Astrocyte (in vitro differentiated cells and primary cell): Measurements from ENCODE around the gene TNIP1. TPM values are rescaled to one million over a fixed set of nuclear protein-coding genes. Genes with fewer than 3 reads are reported as not detected.
A peak's percentile ranks its signal among the peaks of the same experiment; 100 is the strongest.

Experiments used
- DNase-seq: peaks from one replicate; pipeline ENCODE4 v3.0.0-alpha.2; 2010; ENCODE audit warnings: low read depth
- FAIRE-seq: peaks from 2 replicates; lab custom pipeline; 2011; peaks lifted over from hg19 to GRCh38; lab: Jason Lieb, UNC
- H2AFZ ChIP-seq: 2 replicates; pipeline ENCODE4 v1.6.0; 2012; ENCODE audit warnings: low read depth, low read length, inconsistent platforms
- H3K27ac ChIP-seq: 2 replicates; pipeline ENCODE4 v1.5.1; 2011; ENCODE audit warnings: low read depth, low read length, inconsistent platforms
- H3K27me3 ChIP-seq: 2 replicates; pipeline ENCODE4 v1.6.0; 2011; ENCODE audit warnings: low read length, inconsistent platforms; ENCODE audit not compliant: insufficient read depth
- H3K36me3 ChIP-seq: 2 replicates; pipeline ENCODE4 v1.5.1; 2011; ENCODE audit warnings: low read length, inconsistent platforms; ENCODE audit not compliant: insufficient read depth
- H3K4me1 ChIP-seq: 2 replicates; pipeline ENCODE4 v1.5.1; 2011; ENCODE audit warnings: low read length, inconsistent platforms; ENCODE audit not compliant: insufficient read depth
- H3K4me2 ChIP-seq: 2 replicates; pipeline ENCODE4 v1.6.0; 2012; ENCODE audit warnings: low read length, inconsistent platforms
- H3K4me3 ChIP-seq: 2 replicates; pipeline ENCODE4 v1.5.1; 2011; ENCODE audit warnings: low read depth, mild to moderate bottlenecking, low read length, inconsistent platforms; ENCODE audit not compliant: insufficient read depth
- H3K79me2 ChIP-seq: 2 replicates; pipeline ENCODE4 v1.6.0; 2012; ENCODE audit warnings: mild to moderate bottlenecking, low read length, inconsistent platforms; ENCODE audit not compliant: insufficient read depth
- H3K9ac ChIP-seq: 2 replicates; pipeline ENCODE4 v1.6.0; 2012; ENCODE audit warnings: mild to moderate bottlenecking, low read length, inconsistent platforms
- H3K9me3 ChIP-seq: 2 replicates; pipeline ENCODE4 v1.5.1; 2012; ENCODE audit warnings: low read depth, mild to moderate bottlenecking, low read length, inconsistent platforms; ENCODE audit not compliant: insufficient read depth
- H4K20me1 ChIP-seq: 2 replicates; pipeline ENCODE4 v1.6.0; 2012; ENCODE audit warnings: low read length, inconsistent platforms; ENCODE audit not compliant: insufficient read depth
- H3K27ac Mint-ChIP-seq: one replicate; pipeline ENCODE4 v1.8.0; 2021; ENCODE audit warnings: mild to moderate bottlenecking, mixed read lengths; ENCODE audit not compliant: unreplicated experiment
- H3K27me3 Mint-ChIP-seq: one replicate; pipeline ENCODE4 v1.8.0; 2021; ENCODE audit warnings: low read depth, mixed read lengths; ENCODE audit not compliant: unreplicated experiment
- H3K36me3 Mint-ChIP-seq: one replicate; pipeline ENCODE4 v1.8.0; 2021; ENCODE audit warnings: low read depth, mixed read lengths; ENCODE audit not compliant: unreplicated experiment
- H3K4me1 Mint-ChIP-seq: one replicate; pipeline ENCODE4 v1.8.0; 2021; ENCODE audit warnings: low read depth, mixed read lengths; ENCODE audit not compliant: unreplicated experiment
- H3K4me3 Mint-ChIP-seq: one replicate; pipeline ENCODE4 v1.8.0; 2021; ENCODE audit warnings: mild to moderate bottlenecking, moderate library complexity, mixed read lengths; ENCODE audit not compliant: unreplicated experiment
- H3K9me3 Mint-ChIP-seq: one replicate; pipeline ENCODE4 v1.8.0; 2021; ENCODE audit warnings: mild to moderate bottlenecking, mixed read lengths; ENCODE audit not compliant: unreplicated experiment
- EZH2 ChIP-seq: IDR thresholded peaks from 2 replicates; pipeline ENCODE4 v1.6.1; 2012; ENCODE audit warnings: mild to moderate bottlenecking, low read length, inconsistent platforms; ENCODE audit not compliant: insufficient read depth
- total RNA-seq: library from RNA; stranded (reverse); gene quantifications from 2 replicates; pipeline ENCODE4 v1.2.1, GENCODE V29; 2021
- TF ChIP-seq, protein P1 (sequence below): IDR thresholded peaks from 2 replicates; pipeline ENCODE4 v1.5.1; 2011; ENCODE audit warnings: low read depth, mild to moderate bottlenecking, inconsistent platforms, low read length, moderate library complexity; ENCODE audit not compliant: insufficient read depth

Gene TNIP1
- total RNA-seq, 1 donor from 2014 or later: 119 TPM

- Mint-ChIP-seq H3K4me1 (peaks cover 36% of the 10 kb centered on the region), H3K4me3 (no peak overlapping the region), H3K36me3 (peaks cover 7% of the 10 kb centered on the region), H3K27me3 (no peaks in the 10 kb centered on the region), H3K9me3 (no peaks in the 10 kb centered on the region), H3K27ac (peak overlapping the region; percentile 95)
- Histone ChIP-seq H3K4me2 (peak overlapping the region; percentile 69), H3K36me3 (no peaks in the 10 kb centered on the region), H3K27me3 (no peaks in the 10 kb centered on the region), H3K9me3 (no peaks in the 10 kb centered on the region), H3K4me1 (peaks cover 35% of the 10 kb centered on the region), H4K20me1 (no peaks in the 10 kb centered on the region), H2AFZ (no peak overlapping the region), H3K4me3 (no peak overlapping the region), H3K9ac (peak overlapping the region; percentile 55), H3K79me2 (no peaks in the 10 kb centered on the region), H3K27ac (peak overlapping the region; percentile 83)
- FAIRE-seq (no peak), DNase-seq (no peak)
- no peak for TF ChIP-seq EZH2
- TF ChIP-seq, protein P1, sequence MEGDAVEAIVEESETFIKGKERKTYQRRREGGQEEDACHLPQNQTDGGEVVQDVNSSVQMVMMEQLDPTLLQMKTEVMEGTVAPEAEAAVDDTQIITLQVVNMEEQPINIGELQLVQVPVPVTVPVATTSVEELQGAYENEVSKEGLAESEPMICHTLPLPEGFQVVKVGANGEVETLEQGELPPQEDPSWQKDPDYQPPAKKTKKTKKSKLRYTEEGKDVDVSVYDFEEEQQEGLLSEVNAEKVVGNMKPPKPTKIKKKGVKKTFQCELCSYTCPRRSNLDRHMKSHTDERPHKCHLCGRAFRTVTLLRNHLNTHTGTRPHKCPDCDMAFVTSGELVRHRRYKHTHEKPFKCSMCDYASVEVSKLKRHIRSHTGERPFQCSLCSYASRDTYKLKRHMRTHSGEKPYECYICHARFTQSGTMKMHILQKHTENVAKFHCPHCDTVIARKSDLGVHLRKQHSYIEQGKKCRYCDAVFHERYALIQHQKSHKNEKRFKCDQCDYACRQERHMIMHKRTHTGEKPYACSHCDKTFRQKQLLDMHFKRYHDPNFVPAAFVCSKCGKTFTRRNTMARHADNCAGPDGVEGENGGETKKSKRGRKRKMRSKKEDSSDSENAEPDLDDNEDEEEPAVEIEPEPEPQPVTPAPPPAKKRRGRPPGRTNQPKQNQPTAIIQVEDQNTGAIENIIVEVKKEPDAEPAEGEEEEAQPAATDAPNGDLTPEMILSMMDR: no peak
Observed at GRCh38 chr5:151094030-151094851, 13.4 kb upstream of the TNIP1 start.

DNA sequence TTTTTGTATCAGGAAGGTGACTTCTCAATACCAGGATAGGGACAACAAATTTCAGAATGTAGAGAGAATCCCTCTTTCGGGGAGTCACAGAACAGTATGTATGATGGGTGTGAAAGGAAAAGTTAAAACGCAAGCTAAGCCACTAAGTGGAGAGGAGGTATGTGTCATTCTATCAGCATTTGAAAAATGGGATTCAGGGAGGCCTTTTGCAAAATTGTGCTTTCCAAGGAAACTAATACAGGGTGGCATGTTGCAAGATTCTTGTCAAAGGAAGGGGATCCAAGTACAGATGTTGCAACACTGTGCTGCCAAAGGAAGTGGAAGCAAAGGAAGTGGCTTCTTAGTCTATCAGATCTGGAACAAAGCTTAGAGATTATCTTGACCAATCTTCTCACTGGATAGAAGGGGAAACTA, 12.6 kb upstream of the TNIP1 start:
- Mint-ChIP-seq H3K9me3 (no peaks in the 10 kb centered on the region), H3K4me3 (no peak overlapping the region), H3K4me1 (peaks cover 36% of the 10 kb centered on the region), H3K27ac (peak overlapping the region; percentile 95), H3K36me3 (peaks cover 2% of the 10 kb centered on the region), H3K27me3 (peaks cover 3% of the 10 kb centered on the region)
- Histone ChIP-seq H3K36me3 (no peaks in the 10 kb centered on the region), H3K4me1 (peaks cover 35% of the 10 kb centered on the region), H3K27ac (peak overlapping the region; percentile 83), H3K4me2 (peak overlapping the region; percentile 69), H3K4me3 (no peak overlapping the region), H3K27me3 (no peaks in the 10 kb centered on the region), H4K20me1 (no peaks in the 10 kb centered on the region), H3K9me3 (no peaks in the 10 kb centered on the region), H3K79me2 (no peaks in the 10 kb centered on the region), H2AFZ (no peak overlapping the region), H3K9ac (peak overlapping the region; percentile 55)
- FAIRE-seq (peak; percentile 5), DNase-seq (peak; percentile 90)
- TF ChIP-seq EZH2: no peak
- TF ChIP-seq, protein P1: peak; percentile 24

DNA sequence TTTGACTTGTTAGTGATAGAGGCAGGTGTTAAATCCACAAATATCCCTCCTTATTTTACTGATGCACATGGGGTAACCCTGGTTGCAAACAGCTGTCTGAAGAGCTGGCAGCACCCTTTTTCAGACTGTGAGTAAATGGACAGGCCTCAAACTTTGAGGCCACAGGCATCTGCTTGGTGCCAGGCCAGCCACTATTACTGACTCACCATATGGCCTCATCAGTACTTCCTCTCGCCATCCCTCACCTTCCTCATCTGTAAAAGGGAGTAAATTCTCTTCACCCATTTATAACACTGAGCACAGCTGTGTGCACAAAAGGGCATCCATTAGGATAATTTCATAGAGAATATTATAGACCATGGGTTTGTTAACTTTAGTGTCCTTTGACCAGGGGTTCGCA, 11.9 kb upstream of the TNIP1 start:
- Histone ChIP-seq H3K4me3 (peak overlapping the region; percentile 8), H4K20me1 (no peaks in the 10 kb centered on the region), H3K4me2 (peak overlapping the region; percentile 69), H3K27me3 (no peaks in the 10 kb centered on the region), H2AFZ (no peak overlapping the region), H3K9me3 (no peaks in the 10 kb centered on the region), H3K79me2 (no peaks in the 10 kb centered on the region), H3K4me1 (peaks cover 35% of the 10 kb centered on the region), H3K9ac (peak overlapping the region; percentile 55), H3K36me3 (no peaks in the 10 kb centered on the region), H3K27ac (peak overlapping the region; percentile 83)
- peaks cover 2% of the 10 kb centered on the region for H3K36me3 Mint-ChIP-seq
- FAIRE-seq (no peak), DNase-seq (peak; percentile 78)
- H3K27ac Mint-ChIP-seq: peak overlapping the region; percentile 95
- TF ChIP-seq, protein P1: no peak
- TF ChIP-seq EZH2: no peak
- H3K4me3 Mint-ChIP-seq: no peak overlapping the region
- H3K4me1 Mint-ChIP-seq: peaks cover 36% of the 10 kb centered on the region
- H3K27me3 Mint-ChIP-seq: peaks cover 3% of the 10 kb centered on the region
- no peaks in the 10 kb centered on the region for H3K9me3 Mint-ChIP-seq
